ENCODE measurements around the gene GALNT17. TPM values are rescaled to one million over a fixed set of nuclear protein-coding genes. Genes with fewer than 3 reads are reported as not detected.

The GALNT17 gene
- total and polyA plus RNA-seq, 2 experiments from 2014 or later = 11.1 to 65.6 TPM

DNA sequence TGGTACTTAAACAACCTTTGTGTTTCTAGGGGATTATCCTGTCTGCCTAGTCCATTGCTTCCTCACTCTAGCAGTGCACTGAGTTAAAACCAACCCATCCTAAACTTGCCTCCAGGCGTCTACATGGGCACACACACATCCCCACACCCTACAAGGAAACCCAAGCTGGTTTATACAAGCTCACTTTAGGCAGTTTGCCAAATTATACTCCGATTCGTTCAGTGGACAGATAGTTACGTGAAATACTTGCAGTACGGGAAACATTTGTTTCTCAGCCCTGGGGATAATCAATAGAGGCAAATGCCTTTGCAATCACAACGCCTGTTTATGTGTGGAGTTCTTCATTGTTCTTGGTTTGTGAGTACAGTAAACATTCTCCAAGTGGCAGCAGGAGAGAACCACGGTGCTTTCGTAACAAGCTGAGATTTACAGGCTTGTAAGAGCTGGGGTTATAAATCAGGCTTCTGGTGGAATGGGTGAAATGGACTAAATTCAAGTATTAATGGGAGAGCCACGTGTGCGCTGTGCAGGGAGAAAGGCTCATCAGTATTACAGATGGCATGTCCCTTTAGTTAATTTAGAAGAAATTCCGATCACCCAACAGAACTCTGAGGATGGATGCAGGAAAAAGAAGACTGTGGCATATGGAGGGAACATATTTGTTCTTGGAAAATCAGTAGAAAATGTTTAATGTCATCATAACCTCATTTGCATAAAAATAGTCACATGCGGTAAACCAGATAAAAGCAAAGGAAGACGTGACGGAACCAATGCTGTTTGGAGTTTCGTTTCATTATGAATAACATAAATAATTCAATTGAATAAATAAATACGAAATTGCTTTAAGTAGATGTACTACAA is 217.1 kb downstream of the GALNT17 start (continued):
- TF ChIP-seq, protein P1, sequence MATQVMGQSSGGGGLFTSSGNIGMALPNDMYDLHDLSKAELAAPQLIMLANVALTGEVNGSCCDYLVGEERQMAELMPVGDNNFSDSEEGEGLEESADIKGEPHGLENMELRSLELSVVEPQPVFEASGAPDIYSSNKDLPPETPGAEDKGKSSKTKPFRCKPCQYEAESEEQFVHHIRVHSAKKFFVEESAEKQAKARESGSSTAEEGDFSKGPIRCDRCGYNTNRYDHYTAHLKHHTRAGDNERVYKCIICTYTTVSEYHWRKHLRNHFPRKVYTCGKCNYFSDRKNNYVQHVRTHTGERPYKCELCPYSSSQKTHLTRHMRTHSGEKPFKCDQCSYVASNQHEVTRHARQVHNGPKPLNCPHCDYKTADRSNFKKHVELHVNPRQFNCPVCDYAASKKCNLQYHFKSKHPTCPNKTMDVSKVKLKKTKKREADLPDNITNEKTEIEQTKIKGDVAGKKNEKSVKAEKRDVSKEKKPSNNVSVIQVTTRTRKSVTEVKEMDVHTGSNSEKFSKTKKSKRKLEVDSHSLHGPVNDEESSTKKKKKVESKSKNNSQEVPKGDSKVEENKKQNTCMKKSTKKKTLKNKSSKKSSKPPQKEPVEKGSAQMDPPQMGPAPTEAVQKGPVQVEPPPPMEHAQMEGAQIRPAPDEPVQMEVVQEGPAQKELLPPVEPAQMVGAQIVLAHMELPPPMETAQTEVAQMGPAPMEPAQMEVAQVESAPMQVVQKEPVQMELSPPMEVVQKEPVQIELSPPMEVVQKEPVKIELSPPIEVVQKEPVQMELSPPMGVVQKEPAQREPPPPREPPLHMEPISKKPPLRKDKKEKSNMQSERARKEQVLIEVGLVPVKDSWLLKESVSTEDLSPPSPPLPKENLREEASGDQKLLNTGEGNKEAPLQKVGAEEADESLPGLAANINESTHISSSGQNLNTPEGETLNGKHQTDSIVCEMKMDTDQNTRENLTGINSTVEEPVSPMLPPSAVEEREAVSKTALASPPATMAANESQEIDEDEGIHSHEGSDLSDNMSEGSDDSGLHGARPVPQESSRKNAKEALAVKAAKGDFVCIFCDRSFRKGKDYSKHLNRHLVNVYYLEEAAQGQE (IDR thresholded peaks at IDR 0.05; ENCODE audit: unreplicated experiment) = no peak
- no peak for TF ChIP-seq ZNF114 (CRISPR knock-in tag; IDR thresholded peaks at IDR 0.05)
- TF ChIP-seq, protein P2, sequence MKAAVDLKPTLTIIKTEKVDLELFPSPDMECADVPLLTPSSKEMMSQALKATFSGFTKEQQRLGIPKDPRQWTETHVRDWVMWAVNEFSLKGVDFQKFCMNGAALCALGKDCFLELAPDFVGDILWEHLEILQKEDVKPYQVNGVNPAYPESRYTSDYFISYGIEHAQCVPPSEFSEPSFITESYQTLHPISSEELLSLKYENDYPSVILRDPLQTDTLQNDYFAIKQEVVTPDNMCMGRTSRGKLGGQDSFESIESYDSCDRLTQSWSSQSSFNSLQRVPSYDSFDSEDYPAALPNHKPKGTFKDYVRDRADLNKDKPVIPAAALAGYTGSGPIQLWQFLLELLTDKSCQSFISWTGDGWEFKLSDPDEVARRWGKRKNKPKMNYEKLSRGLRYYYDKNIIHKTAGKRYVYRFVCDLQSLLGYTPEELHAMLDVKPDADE (IDR thresholded peaks at IDR 0.05) = no peak

DNA sequence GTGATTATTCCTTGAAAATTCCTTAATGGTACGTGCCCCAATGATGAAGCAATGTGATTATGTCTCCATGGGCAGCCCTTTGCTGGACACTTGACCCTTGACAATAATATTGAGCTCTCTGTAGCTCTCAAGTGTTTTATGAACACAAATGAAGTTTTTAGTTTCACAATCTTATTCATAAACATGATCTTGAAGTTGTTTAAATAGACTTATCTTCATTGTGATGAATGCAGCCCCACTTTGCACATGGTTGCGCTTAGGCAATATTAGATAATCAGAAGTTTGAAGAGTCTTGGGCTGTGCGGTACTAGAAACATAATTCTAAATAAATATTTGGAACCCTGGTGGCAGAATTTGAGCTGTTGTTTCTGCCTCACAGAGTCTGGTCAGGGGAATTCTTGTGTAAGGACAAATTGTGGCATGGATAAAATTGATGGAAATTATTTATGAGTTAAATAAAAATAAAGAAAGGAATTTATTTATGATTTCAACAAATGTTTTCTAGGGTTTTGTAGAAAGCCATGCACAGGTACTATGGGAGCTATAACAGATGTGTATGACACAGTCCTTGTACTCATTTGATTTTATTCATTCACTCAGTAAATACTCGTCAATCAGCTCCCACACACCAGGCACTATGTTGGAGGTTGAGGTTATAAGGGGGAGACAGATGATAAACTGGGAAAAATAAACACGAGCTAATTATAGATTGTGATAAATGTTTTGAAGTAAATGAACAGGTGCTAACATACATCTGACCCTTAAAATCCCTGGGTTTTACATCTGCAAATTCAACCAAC is 217.9 kb downstream of the GALNT17 start:
- Histone ChIP-seq H3K4me2 (no peak overlapping the region), H3K27ac (ENCODE audit: low read depth) (no peak overlapping the region), H3F3A (replicated peaks; ENCODE audit: low read depth) (no peaks in the 10 kb centered on the region), H3K79me2 (replicated peaks; ENCODE audit: insufficient read depth) (peaks cover 72% of the 10 kb centered on the region), H3K4me3 (no peak overlapping the region), H4K20me1 (replicated peaks; ENCODE audit: insufficient read depth) (no peaks in the 10 kb centered on the region), H3K4me1 (ENCODE audit: insufficient read depth) (peaks cover 25% of the 10 kb centered on the region), H3K36me3 (ENCODE audit: insufficient read depth) (peaks cover 8% of the 10 kb centered on the region; the same call in 1 of the 2 replicates), H3K27me3 (ENCODE audit: insufficient read depth) (no peaks in the 10 kb centered on the region), H3K9me2 (ENCODE audit: insufficient read depth) (no peaks in the 10 kb centered on the region), H2AFZ (no peak overlapping the region)
- no peak for ATAC-seq
- no peak overlapping the region for H3K27ac Mint-ChIP-seq
- H3K27me3 Mint-ChIP-seq (ENCODE audit: insufficient read depth, low read depth, poor library complexity) = peaks cover 6% of the 10 kb centered on the region
- DNase-seq (ENCODE audit: low spot score) = no peak
- H3K4me3 Mint-ChIP-seq = no peak overlapping the region
- peaks cover 37% of the 10 kb centered on the region for H3K9me3 Mint-ChIP-seq
- H3K36me3 Mint-ChIP-seq (ENCODE audit: low read depth) = peaks cover 41% of the 10 kb centered on the region
- H3K4me1 Mint-ChIP-seq = peaks cover 22% of the 10 kb centered on the region
- TF ChIP-seq, protein P3, sequence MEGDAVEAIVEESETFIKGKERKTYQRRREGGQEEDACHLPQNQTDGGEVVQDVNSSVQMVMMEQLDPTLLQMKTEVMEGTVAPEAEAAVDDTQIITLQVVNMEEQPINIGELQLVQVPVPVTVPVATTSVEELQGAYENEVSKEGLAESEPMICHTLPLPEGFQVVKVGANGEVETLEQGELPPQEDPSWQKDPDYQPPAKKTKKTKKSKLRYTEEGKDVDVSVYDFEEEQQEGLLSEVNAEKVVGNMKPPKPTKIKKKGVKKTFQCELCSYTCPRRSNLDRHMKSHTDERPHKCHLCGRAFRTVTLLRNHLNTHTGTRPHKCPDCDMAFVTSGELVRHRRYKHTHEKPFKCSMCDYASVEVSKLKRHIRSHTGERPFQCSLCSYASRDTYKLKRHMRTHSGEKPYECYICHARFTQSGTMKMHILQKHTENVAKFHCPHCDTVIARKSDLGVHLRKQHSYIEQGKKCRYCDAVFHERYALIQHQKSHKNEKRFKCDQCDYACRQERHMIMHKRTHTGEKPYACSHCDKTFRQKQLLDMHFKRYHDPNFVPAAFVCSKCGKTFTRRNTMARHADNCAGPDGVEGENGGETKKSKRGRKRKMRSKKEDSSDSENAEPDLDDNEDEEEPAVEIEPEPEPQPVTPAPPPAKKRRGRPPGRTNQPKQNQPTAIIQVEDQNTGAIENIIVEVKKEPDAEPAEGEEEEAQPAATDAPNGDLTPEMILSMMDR (conservative IDR thresholded peaks at IDR 0.05; ENCODE audit: low read depth in 2 of 2) = no peak
- TF ChIP-seq STAT1 (IDR thresholded peaks at IDR 0.05; ENCODE audit: unreplicated experiment) (no peak), POLR2AphosphoS5 (IDR thresholded peaks at IDR 0.05; ENCODE audit: low read depth) (no peak), CREB1 (CRISPR knock-in tag; IDR thresholded peaks at IDR 0.05; ENCODE audit: low read depth) (no peak), ZNF114 (CRISPR knock-in tag; IDR thresholded peaks at IDR 0.05) (no peak), JUNB (IDR thresholded peaks at IDR 0.05; ENCODE audit: unreplicated experiment) (no peak), EZH2phosphoT487 (IDR thresholded peaks at IDR 0.05; ENCODE audit: unreplicated experiment) (no peak)
- TF ChIP-seq, protein P4, sequence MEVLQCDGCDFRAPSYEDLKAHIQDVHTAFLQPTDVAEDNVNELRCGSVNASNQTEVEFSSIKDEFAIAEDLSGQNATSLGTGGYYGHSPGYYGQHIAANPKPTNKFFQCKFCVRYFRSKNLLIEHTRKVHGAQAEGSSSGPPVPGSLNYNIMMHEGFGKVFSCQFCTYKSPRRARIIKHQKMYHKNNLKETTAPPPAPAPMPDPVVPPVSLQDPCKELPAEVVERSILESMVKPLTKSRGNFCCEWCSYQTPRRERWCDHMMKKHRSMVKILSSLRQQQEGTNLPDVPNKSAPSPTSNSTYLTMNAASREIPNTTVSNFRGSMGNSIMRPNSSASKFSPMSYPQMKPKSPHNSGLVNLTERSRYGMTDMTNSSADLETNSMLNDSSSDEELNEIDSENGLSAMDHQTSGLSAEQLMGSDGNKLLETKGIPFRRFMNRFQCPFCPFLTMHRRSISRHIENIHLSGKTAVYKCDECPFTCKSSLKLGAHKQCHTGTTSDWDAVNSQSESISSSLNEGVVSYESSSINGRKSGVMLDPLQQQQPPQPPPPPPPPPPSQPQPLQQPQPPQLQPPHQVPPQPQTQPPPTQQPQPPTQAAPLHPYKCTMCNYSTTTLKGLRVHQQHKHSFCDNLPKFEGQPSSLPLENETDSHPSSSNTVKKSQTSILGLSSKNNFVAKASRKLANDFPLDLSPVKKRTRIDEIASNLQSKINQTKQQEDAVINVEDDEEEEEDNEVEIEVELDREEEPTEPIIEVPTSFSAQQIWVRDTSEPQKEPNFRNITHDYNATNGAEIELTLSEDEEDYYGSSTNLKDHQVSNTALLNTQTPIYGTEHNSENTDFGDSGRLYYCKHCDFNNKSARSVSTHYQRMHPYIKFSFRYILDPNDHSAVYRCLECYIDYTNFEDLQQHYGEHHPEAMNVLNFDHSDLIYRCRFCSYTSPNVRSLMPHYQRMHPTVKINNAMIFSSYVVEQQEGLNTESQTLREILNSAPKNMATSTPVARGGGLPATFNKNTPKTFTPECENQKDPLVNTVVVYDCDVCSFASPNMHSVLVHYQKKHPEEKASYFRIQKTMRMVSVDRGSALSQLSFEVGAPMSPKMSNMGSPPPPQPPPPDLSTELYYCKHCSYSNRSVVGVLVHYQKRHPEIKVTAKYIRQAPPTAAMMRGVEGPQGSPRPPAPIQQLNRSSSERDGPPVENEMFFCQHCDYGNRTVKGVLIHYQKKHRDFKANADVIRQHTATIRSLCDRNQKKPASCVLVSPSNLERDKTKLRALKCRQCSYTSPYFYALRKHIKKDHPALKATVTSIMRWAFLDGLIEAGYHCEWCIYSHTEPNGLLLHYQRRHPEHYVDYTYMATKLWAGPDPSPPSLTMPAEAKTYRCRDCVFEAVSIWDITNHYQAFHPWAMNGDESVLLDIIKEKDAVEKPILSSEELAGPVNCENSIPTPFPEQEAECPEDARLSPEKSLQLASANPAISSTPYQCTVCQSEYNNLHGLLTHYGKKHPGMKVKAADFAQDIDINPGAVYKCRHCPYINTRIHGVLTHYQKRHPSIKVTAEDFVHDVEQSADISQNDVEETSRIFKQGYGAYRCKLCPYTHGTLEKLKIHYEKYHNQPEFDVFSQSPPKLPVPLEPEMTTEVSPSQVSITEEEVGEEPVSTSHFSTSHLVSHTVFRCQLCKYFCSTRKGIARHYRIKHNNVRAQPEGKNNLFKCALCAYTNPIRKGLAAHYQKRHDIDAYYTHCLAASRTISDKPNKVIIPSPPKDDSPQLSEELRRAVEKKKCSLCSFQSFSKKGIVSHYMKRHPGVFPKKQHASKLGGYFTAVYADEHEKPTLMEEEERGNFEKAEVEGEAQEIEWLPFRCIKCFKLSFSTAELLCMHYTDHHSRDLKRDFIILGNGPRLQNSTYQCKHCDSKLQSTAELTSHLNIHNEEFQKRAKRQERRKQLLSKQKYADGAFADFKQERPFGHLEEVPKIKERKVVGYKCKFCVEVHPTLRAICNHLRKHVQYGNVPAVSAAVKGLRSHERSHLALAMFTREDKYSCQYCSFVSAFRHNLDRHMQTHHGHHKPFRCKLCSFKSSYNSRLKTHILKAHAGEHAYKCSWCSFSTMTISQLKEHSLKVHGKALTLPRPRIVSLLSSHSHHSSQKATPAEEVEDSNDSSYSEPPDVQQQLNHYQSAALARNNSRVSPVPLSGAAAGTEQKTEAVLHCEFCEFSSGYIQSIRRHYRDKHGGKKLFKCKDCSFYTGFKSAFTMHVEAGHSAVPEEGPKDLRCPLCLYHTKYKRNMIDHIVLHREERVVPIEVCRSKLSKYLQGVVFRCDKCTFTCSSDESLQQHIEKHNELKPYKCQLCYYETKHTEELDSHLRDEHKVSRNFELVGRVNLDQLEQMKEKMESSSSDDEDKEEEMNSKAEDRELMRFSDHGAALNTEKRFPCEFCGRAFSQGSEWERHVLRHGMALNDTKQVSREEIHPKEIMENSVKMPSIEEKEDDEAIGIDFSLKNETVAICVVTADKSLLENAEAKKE (CRISPR knock-in tag; IDR thresholded peaks at IDR 0.05) = no peak

All from GM23338 (cell line).